B cell (primary cell): ENCODE measurements around the gene MYT1. TPM values are rescaled to one million over a fixed set of nuclear protein-coding genes. Genes with fewer than 3 reads are reported as not detected.

ENCODE experiments used
- ATAC-seq: fragments of 200-7000 bp; cut with Tn5 transposase; one replicate; pipeline ENCODE4 v1.10.0; 2021; ENCODE audit warnings: low read depth, mild to moderate bottlenecking, moderate number of reproducible peaks, moderate library complexity
- CTCF ChIA-PET: fragments of 350-600 bp; sonication (Branson Sonifier 250); formaldehyde crosslinking; loops from one replicate; lab custom pipeline; 2021; ENCODE audit warnings: antibody characterized with exemption, inconsistent platforms; lab: Charles Lee
- POLR2A ChIA-PET: fragments of 350-600 bp; sonication (Branson Sonifier 250); formaldehyde crosslinking; loops from one replicate; lab custom pipeline; 2021; ENCODE audit warnings: antibody characterized with exemption; lab: Charles Lee
- DNase-seq: peaks from one replicate; pipeline ENCODE4 v3.0.0; 2013
- H2AFZ ChIP-seq: 2 replicates; pipeline ENCODE4 v1.6.1; 2012; ENCODE audit warnings: mild to moderate bottlenecking, low read depth, low read length; ENCODE audit not compliant: insufficient read depth, poor library complexity, severe bottlenecking
- H3K27ac ChIP-seq, 2 donors: 1 replicate in 1 of 2; 2 replicates in 1 of 2; pipeline ENCODE4 v1.5.1; 2012 to 2013; ENCODE audit warnings: low read length in 2 of 2, mild to moderate bottlenecking in 2 of 2, moderate library complexity in 1 of 2
- H3K27me3 ChIP-seq, 4 experiments: fragments of 200-600 bp in 1 of 4; sonication (generic) in 1 of 4; replicated peaks in 1 of 4; 1 replicate in 2 of 4; 2 replicates in 2 of 4; pipeline versions ENCODE4 v1.6.1 to v1.7.0; 2013 to 2016; ENCODE audit warnings: low read length in 3 of 4, mild to moderate bottlenecking in 2 of 4, mixed read lengths in 1 of 4, moderate library complexity in 1 of 4; ENCODE audit not compliant: insufficient read depth in 4 of 4, control insufficient read depth in 3 of 4; ENCODE audit errors: control extremely low read depth in 1 of 4
- H3K36me3 ChIP-seq, 2 experiments: replicated peaks in 1 of 2; 1 replicate in 1 of 2; 2 replicates in 1 of 2; pipeline versions ENCODE4 v1.6.1 to v1.7.1; 2013; ENCODE audit warnings: low read length in 1 of 2; ENCODE audit not compliant: insufficient read depth in 2 of 2, control insufficient read depth in 1 of 2; ENCODE audit errors: control extremely low read depth in 1 of 2, extremely low read depth in 1 of 2
- H3K4me1 ChIP-seq, 2 donors: fragments of 200-600 bp in 1 of 2; sonication (generic) in 1 of 2; 1 replicate in 1 of 2; 2 replicates in 1 of 2; pipeline versions ENCODE4 v1.5.1 to v1.6.1; 2013 to 2017; ENCODE audit warnings: low read length in 2 of 2; ENCODE audit not compliant: control insufficient read depth in 2 of 2, insufficient read depth in 2 of 2
- H3K4me2 ChIP-seq: replicated peaks from 2 replicates; pipeline ENCODE3; 2012; ENCODE audit warnings: mild to moderate bottlenecking, low read depth, low read length; ENCODE audit not compliant: poor library complexity, severe bottlenecking
- H3K4me3 ChIP-seq, 5 experiments: fragments of 200-600 bp in 1 of 5; sonication (generic) in 1 of 5; 1 replicate in 3 of 5; 2 replicates in 2 of 5; pipeline versions ENCODE4 v1.5.1 to v1.7.0; 2011 to 2016; ENCODE audit warnings: low read length in 4 of 5, mild to moderate bottlenecking in 4 of 5, low read depth in 2 of 5, control low read depth in 1 of 5, moderate library complexity in 1 of 5; ENCODE audit not compliant: insufficient read depth in 1 of 5; ENCODE audit errors: control extremely low read depth in 1 of 5, extremely low read depth in 1 of 5
- H3K79me2 ChIP-seq: fragments of 200-600 bp; sonication (generic); one replicate; pipeline ENCODE4 v1.6.0; 2016; ENCODE audit warnings: low read length; ENCODE audit not compliant: control insufficient read depth, insufficient read depth
- H3K9ac ChIP-seq: fragments of 200-600 bp; sonication (generic); 2 replicates; pipeline ENCODE4 v1.6.1; 2017; ENCODE audit warnings: mild to moderate bottlenecking, low read length, moderate library complexity
- H3K9me3 ChIP-seq, 3 donors: one replicate each; pipeline versions ENCODE4 v1.6.1 to v1.7.1; 2013; ENCODE audit warnings: low read length in 2 of 3; ENCODE audit not compliant: control insufficient read depth in 2 of 3, insufficient read depth in 1 of 3; ENCODE audit errors: control extremely low read depth in 1 of 3
- H4K20me1 ChIP-seq: 2 replicates; pipeline ENCODE4 v1.6.0; 2012; ENCODE audit warnings: mild to moderate bottlenecking, low read length; ENCODE audit not compliant: insufficient read depth, control insufficient read depth, poor library complexity, severe bottlenecking
- H3K27ac Mint-ChIP-seq: one replicate; pipeline ENCODE4 v1.8.0; 2021; ENCODE audit warnings: mixed read lengths
- H3K27me3 Mint-ChIP-seq: one replicate; pipeline ENCODE4 v1.8.0; 2021; ENCODE audit warnings: mixed read lengths
- H3K4me1 Mint-ChIP-seq: one replicate; pipeline ENCODE4 v1.8.0; 2021; ENCODE audit warnings: mixed read lengths
- H3K4me3 Mint-ChIP-seq: one replicate; pipeline ENCODE4 v1.8.0; 2021; ENCODE audit warnings: mixed read lengths
- H3K9me3 Mint-ChIP-seq: one replicate; pipeline ENCODE4 v1.8.0; 2022; ENCODE audit warnings: mixed read lengths; ENCODE audit not compliant: insufficient read depth
- EZH2 ChIP-seq: IDR thresholded peaks from 2 replicates; pipeline ENCODE4 v1.6.1; 2012; ENCODE audit warnings: borderline replicate concordance, low read depth, mild to moderate bottlenecking, moderate library complexity, low read length; ENCODE audit not compliant: insufficient read depth, poor library complexity, severe bottlenecking
- WGBS: methylation state at CpG from one replicate; pipeline ENCODE4 v1.1.5; 2013; ENCODE audit warnings: missing lambda C conversion rate; ENCODE audit not compliant: insufficient coverage; 5-methylcytosine and 5-hydroxymethylcytosine counted together
- intact Hi-C: fragments of 100-400 bp; cut with micrococcal nuclease; formaldehyde crosslinking; loops from one replicate; pipeline ENCODE4 v1.10.0; 2022
- polyA plus RNA-seq: library from polyadenylated mRNA; depleted of rRNA; stranded (reverse); fragments of >200 nt; gene quantifications from 2 replicates; pipeline ENCODE4 v1.2.3, GENCODE V29; 2012
- total RNA-seq, 2 donors: library from RNA; stranded (reverse); fragments of 120-200 nt in 1 of 2; gene quantifications; 1 replicate in 1 of 2; 2 replicates in 1 of 2; pipeline versions ENCODE4 v1.2.3 to v1.2.4, GENCODE V29; 2013 to 2022
- TF ChIP-seq, protein P1 (sequence below): fragments of 200-600 bp; IDR thresholded peaks from one replicate; pipeline ENCODE4 v1.8.0; 2022; ENCODE audit warnings: antibody characterized with exemption, mild to moderate bottlenecking

The MYT1 gene
- total and polyA plus RNA-seq, 2 donors (not counting 1 experiment from before 2014, with no cell fraction given): 0.49 to 42.2 TPM

DNA sequence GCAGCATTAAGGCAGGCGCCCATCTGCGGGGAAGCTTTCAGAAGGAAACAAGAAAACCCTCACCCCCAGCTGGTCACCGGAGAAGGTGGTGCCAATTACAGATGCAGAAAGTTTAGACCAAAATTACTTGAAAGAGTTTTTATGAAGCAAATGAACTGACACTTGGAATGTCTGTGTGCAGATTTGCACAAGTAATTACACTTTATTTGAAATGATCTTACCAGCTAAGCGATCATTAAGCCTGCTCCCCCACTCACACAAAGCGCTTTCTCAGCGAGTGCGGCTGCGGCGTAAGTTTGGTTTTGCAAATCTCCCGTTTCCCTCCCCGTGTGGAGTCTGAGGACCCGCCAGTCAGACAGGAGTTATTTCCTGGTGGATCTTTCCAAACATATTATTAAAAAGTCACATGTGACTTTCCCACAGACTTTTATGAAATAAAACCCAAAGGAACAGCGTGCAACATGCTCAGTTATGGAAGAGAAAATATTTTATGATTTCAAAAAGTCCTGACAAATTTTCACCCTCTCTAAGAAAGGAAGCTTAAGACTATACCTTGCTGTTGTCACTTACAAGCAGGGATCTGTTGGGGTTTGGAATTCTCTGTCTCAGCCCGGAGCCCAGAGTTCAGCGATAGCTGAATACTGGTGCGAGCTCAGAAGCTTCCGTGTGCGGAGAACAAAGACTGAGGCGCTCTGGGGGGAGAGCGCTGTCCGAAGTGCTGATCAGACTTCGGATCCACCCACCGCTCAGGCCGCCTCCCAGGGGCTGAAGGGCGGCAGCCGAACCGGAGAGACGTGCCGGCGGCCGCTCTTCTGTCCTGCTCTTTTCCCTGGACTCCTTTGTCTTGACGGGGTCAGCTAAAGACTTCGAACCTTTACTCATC, 2.7 kb upstream of the MYT1 start:
- peaks cover 0 to 19% (median 0%) of the 10 kb centered on the region in 3 donors for H3K9me3 ChIP-seq
- peaks cover 0 to 3% of the 10 kb centered on the region in 2 donors for H3K4me1 ChIP-seq
- H3K79me2 ChIP-seq: no peaks in the 10 kb centered on the region
- H3K4me1 Mint-ChIP-seq: no peaks in the 10 kb centered on the region
- intact Hi-C loops: no loop called here
- no peak overlapping the region for H3K9ac ChIP-seq
- no peaks in the 10 kb centered on the region for H4K20me1 ChIP-seq
- peak; percentile 36 for DNase-seq
- no peak overlapping the region for H2AFZ ChIP-seq
- ChIA-PET CTCF (no interaction called here), POLR2A (no interaction called here)
- H3K4me3 Mint-ChIP-seq: no peak overlapping the region
- H3K27me3 ChIP-seq: peaks cover 0 to 47% (median 14%) of the 10 kb centered on the region in 4 experiments
- no peak overlapping the region for H3K27ac ChIP-seq
- H3K27ac Mint-ChIP-seq: no peak overlapping the region
- no peaks in the 10 kb centered on the region for H3K36me3 ChIP-seq
- WGBS: 24% methylated on average over 31 of the region's 33 CpGs
- no peak overlapping the region for H3K4me3 ChIP-seq
- no peak for ATAC-seq
- H3K27me3 Mint-ChIP-seq: peaks cover 58% of the 10 kb centered on the region
- no peaks in the 10 kb centered on the region for H3K9me3 Mint-ChIP-seq
- H3K4me2 ChIP-seq: no peak overlapping the region
- TF ChIP-seq, protein P1, sequence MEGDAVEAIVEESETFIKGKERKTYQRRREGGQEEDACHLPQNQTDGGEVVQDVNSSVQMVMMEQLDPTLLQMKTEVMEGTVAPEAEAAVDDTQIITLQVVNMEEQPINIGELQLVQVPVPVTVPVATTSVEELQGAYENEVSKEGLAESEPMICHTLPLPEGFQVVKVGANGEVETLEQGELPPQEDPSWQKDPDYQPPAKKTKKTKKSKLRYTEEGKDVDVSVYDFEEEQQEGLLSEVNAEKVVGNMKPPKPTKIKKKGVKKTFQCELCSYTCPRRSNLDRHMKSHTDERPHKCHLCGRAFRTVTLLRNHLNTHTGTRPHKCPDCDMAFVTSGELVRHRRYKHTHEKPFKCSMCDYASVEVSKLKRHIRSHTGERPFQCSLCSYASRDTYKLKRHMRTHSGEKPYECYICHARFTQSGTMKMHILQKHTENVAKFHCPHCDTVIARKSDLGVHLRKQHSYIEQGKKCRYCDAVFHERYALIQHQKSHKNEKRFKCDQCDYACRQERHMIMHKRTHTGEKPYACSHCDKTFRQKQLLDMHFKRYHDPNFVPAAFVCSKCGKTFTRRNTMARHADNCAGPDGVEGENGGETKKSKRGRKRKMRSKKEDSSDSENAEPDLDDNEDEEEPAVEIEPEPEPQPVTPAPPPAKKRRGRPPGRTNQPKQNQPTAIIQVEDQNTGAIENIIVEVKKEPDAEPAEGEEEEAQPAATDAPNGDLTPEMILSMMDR: no peak
- no peak for TF ChIP-seq EZH2

DNA sequence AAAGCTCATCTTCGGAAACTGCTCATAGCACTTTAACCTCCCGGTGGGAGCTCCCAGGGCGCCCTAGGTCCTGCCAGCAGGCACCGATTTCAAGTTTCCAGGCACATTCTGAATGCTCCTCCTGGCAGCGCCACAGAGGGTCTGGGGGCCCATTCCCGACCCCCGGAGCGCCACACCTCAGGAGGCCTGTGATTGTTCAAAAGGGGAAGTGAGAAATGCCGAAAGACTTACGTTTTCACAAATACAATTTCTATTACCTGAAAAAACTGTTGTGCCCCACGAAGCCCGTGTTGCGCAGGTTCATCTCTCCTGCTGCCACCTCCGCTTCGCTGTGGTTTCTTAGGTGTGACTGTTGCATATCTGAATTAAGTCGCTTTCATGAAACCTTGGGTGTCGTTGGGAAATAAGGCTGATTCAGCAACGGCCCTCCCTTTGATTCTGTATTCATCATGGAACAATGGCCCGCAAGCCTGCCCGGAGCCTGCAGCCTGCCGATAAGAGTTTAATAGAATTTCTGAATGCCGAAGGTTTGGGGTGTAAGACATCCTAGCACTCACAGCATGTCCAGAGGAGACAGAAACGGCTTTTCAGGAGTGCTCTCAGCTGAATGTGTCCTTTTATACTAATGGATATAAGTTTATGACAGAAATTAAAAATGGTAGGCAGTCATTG, 1.9 kb upstream of the MYT1 start:
- Mint-ChIP-seq H3K4me1 (no peaks in the 10 kb centered on the region), H3K4me3 (no peak overlapping the region), H3K27ac (no peak overlapping the region), H3K27me3 (peaks cover 62% of the 10 kb centered on the region), H3K9me3 (no peaks in the 10 kb centered on the region)
- Histone ChIP-seq H3K36me3 (no peaks in the 10 kb centered on the region), H3K4me2 (no peak overlapping the region), H2AFZ (no peak overlapping the region), H3K4me3 (no peak overlapping the region), H3K9ac (no peak overlapping the region), H4K20me1 (no peaks in the 10 kb centered on the region), H3K27me3 (peaks cover 0 to 48% (median 14%) of the 10 kb centered on the region in 4 experiments), H3K9me3 (peaks cover 0 to 19% (median 0%) of the 10 kb centered on the region in 3 donors), H3K27ac (no peak overlapping the region), H3K79me2 (no peaks in the 10 kb centered on the region), H3K4me1 (peaks cover 0 to 3% of the 10 kb centered on the region in 2 donors)
- ChIA-PET CTCF (no interaction called here), POLR2A (no interaction called here)
- 55% methylated on average over 15 of the region's 23 CpGs for WGBS
- intact Hi-C loops: no loop called here
- ATAC-seq: no peak
- no peak for DNase-seq
- TF ChIP-seq, protein P1: no peak
- no peak for TF ChIP-seq EZH2
